PC-9 (cell line): ENCODE results near the gene TMEM273. TPM values are rescaled to one million over a fixed set of nuclear protein-coding genes. Genes with fewer than 3 reads are reported as not detected.

Source experiments
- BruUV-seq: library from RNA; stranded (reverse); fragments of 400-500 nt; replicated peaks from 2 replicates; lab custom pipeline; 2021; lab: Mats Ljungman, UMichigan
- CTCF ChIA-PET: fragments of 300-600 bp; sonication (Branson Sonifier 250); formaldehyde crosslinking; loops from one replicate; lab custom pipeline; 2022; ENCODE audit warnings: antibody characterized with exemption; lab: Charles Lee
- POLR2A ChIA-PET: fragments of 300-600 bp; sonication (Branson Sonifier 250); formaldehyde crosslinking; loops from one replicate; lab custom pipeline; 2022; ENCODE audit warnings: antibody characterized with exemption; ENCODE audit not compliant: unreplicated experiment; lab: Charles Lee
- DNase-seq, 2 experiments: peaks; one replicate each; pipeline versions ENCODE4 v3.0.0 to v3.0.0-alpha.2; 2015 to 2022; ENCODE audit warnings: mixed read lengths in 1 of 2
- H2AFZ ChIP-seq: fragments of 200-600 bp; sonication (generic); 2 replicates; pipeline ENCODE4 v1.8.1; 2017; ENCODE audit warnings: antibody characterized with exemption
- H3F3A ChIP-seq: fragments of 200-600 bp; sonication (generic); 2 replicates; pipeline ENCODE4 v1.8.1; 2017; ENCODE audit warnings: antibody characterized with exemption, mild to moderate bottlenecking, low read depth; ENCODE audit not compliant: insufficient read depth
- H3K27ac ChIP-seq: fragments of 200-600 bp; sonication (generic); 2 replicates; pipeline ENCODE4 v1.6.1; 2016; ENCODE audit warnings: mixed run types
- H3K27me3 ChIP-seq: fragments of 200-600 bp; sonication (generic); 2 replicates; pipeline ENCODE4 v1.6.1; 2016; ENCODE audit warnings: low read depth, mixed run types; ENCODE audit not compliant: insufficient read depth
- H3K36me3 ChIP-seq: fragments of 200-600 bp; sonication (generic); 2 replicates; pipeline ENCODE4 v1.6.1; 2016; ENCODE audit warnings: low read depth, mixed run types
- H3K4me1 ChIP-seq: fragments of 200-600 bp; sonication (generic); replicated peaks from 2 replicates; pipeline ENCODE4 v1.6.1; 2016; ENCODE audit warnings: mixed run types; ENCODE audit not compliant: insufficient read depth
- H3K4me2 ChIP-seq: fragments of 200-600 bp; sonication (generic); 2 replicates; pipeline ENCODE4 v1.6.1; 2017; ENCODE audit warnings: mixed run types
- H3K4me3 ChIP-seq: fragments of 200-600 bp; sonication (generic); 2 replicates; pipeline ENCODE4 v1.6.1; 2016; ENCODE audit warnings: mixed run types
- H3K79me2 ChIP-seq: fragments of 200-600 bp; sonication (generic); 2 replicates; pipeline ENCODE4 v1.6.1; 2017; ENCODE audit warnings: low read depth, mixed run types
- H3K9me2 ChIP-seq: fragments of 200-600 bp; sonication (generic); 2 replicates; pipeline ENCODE4 v1.8.1; 2017; ENCODE audit warnings: mild to moderate bottlenecking; ENCODE audit not compliant: insufficient read depth
- H3K9me3 ChIP-seq: fragments of 200-600 bp; sonication (generic); 2 replicates; pipeline ENCODE4 v1.8.1; 2016; ENCODE audit warnings: low read depth; ENCODE audit not compliant: insufficient read depth
- H4K20me1 ChIP-seq: fragments of 200-600 bp; sonication (generic); 2 replicates; pipeline ENCODE4 v1.8.1; 2017; ENCODE audit not compliant: insufficient read depth
- EZH2 ChIP-seq: fragments of 200-600 bp; sonication (generic); IDR thresholded peaks from 2 replicates; pipeline ENCODE4 v1.8.0; 2017; ENCODE audit warnings: antibody characterized with exemption, low read depth
- intact Hi-C: fragments of 100-400 bp; cut with micrococcal nuclease; formaldehyde crosslinking; loops from one replicate; pipeline ENCODE4 v1.10.0; 2022; ENCODE audit not compliant: unreplicated experiment
- total RNA-seq: library from RNA; stranded (reverse); gene quantifications from 2 replicates; pipeline ENCODE4 v1.2.3, GENCODE V29; 2021
- TF ChIP-seq, protein P1 (sequence below): fragments of 200-600 bp; sonication (generic); conservative IDR thresholded peaks from 2 replicates; pipeline ENCODE4 v1.6.1; 2017; ENCODE audit warnings: mixed run types, antibody characterized with exemption, mild to moderate bottlenecking, moderate library complexity

TMEM273 gene
- total RNA-seq, 1 experiment from 2014 or later = 0.26 TPM

DNA sequence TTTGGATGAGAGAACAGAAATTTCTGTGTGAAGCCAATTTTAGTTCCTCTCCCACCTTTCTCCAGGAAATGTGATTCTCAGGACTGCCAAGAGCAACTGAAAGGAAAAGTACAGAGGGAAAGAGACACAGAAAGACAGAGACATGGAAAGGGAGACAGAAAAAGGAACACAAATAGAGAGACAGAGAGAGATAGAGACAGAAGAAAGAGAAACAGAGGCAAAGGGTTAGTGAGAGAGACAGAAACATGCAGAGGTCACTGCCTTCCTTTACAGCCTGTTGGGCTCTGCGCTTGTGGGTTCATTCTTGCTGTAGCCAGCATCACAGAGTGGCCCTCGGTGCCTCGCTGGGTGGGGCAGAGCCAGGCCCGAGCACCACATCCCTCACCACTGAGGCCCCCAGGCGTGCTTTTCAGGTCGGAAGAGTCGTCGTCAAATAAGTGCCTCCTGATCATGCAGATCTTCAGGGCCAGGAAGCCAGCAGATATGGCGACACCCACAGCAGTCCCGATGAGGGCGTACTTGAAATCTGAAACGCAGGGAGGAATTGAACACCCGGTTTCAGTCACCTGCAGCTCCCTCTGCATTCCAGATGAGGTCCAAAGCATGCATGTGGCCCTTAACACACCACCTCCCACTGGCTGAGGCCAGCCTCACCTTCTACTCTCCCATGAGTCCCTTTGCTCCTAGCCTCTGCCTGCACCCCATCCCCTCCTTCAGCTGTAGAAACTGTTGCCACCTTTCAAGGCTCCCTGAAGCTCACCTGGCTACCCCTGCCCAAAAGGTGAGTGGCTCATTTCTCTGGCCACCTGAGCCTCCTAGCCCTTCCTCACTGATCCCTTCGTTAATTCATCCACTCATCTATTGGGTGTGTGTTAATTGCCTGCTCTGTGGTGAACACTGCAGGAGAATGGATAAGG lies 21.4 kb downstream of the TMEM273 start:
- no peak overlapping the region for H2AFZ ChIP-seq
- no peak overlapping the region for H3K27ac ChIP-seq
- no peak overlapping the region for H3K4me2 ChIP-seq
- no peaks in the 10 kb centered on the region for H4K20me1 ChIP-seq
- no peaks in the 10 kb centered on the region for H3K9me3 ChIP-seq
- no peak for DNase-seq
- no peaks in the 10 kb centered on the region for H3K4me1 ChIP-seq
- ChIA-PET POLR2A (no interaction called here), CTCF (no interaction called here)
- H3K27me3 ChIP-seq = no peaks in the 10 kb centered on the region
- intact Hi-C loops = no loop called here
- no TSS peak for BruUV-seq
- H3K79me2 ChIP-seq = no peaks in the 10 kb centered on the region
- no peaks in the 10 kb centered on the region for H3K36me3 ChIP-seq
- H3K9me2 ChIP-seq = no peaks in the 10 kb centered on the region
- TF ChIP-seq EZH2 = no peak
- TF ChIP-seq, protein P1, sequence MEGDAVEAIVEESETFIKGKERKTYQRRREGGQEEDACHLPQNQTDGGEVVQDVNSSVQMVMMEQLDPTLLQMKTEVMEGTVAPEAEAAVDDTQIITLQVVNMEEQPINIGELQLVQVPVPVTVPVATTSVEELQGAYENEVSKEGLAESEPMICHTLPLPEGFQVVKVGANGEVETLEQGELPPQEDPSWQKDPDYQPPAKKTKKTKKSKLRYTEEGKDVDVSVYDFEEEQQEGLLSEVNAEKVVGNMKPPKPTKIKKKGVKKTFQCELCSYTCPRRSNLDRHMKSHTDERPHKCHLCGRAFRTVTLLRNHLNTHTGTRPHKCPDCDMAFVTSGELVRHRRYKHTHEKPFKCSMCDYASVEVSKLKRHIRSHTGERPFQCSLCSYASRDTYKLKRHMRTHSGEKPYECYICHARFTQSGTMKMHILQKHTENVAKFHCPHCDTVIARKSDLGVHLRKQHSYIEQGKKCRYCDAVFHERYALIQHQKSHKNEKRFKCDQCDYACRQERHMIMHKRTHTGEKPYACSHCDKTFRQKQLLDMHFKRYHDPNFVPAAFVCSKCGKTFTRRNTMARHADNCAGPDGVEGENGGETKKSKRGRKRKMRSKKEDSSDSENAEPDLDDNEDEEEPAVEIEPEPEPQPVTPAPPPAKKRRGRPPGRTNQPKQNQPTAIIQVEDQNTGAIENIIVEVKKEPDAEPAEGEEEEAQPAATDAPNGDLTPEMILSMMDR = no peak
- no peak overlapping the region for H3K4me3 ChIP-seq
- H3F3A ChIP-seq = no peaks in the 10 kb centered on the region

DNA sequence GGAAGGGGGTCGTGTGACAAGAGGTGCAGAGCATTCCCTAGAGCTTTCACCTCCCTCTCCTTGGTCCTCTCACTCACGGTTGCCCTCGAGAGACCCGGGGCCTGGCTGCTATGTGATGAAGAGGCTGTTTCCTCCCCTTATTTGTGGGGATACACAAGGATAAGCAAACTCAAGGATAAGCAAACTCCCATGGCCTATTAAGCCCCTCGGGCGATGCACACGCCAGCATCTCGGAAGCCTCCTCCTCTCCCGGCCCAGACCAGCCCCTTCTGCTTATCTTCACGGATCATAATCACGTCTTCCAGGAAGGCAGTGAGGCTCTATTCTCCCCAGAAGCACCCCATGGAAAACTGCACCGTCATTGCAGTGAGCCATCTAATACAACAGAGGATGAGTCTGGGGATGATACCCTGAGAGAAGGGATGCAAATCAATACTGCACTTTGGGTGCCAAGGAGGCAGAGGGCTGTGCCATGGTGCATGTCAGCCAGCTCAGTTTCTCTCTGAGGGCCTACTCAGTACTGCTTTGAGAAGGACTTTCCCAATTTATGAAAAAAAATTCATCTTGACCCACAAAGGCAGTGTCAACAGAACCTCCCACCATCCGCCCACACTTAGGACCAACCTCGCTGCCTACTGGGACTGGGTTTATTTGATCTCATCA lies 22.2 kb downstream of the TMEM273 start:
- no peaks in the 10 kb centered on the region for H3K4me1 ChIP-seq
- no peaks in the 10 kb centered on the region for H3K9me3 ChIP-seq
- H4K20me1 ChIP-seq = no peaks in the 10 kb centered on the region
- no peak overlapping the region for H3K4me2 ChIP-seq
- intact Hi-C loops = no loop called here
- no peaks in the 10 kb centered on the region for H3K36me3 ChIP-seq
- no peak overlapping the region for H2AFZ ChIP-seq
- no peak overlapping the region for H3K4me3 ChIP-seq
- no peaks in the 10 kb centered on the region for H3F3A ChIP-seq
- DNase-seq = no peak
- H3K79me2 ChIP-seq = no peaks in the 10 kb centered on the region
- no peaks in the 10 kb centered on the region for H3K27me3 ChIP-seq
- CTCF ChIA-PET = no interaction called here
- H3K27ac ChIP-seq = no peak overlapping the region
- H3K9me2 ChIP-seq = no peaks in the 10 kb centered on the region
- TF ChIP-seq EZH2 = no peak
- TF ChIP-seq, protein P1 = no peak
- BruUV-seq = no TSS peak
- POLR2A ChIA-PET = no interaction called here

DNA sequence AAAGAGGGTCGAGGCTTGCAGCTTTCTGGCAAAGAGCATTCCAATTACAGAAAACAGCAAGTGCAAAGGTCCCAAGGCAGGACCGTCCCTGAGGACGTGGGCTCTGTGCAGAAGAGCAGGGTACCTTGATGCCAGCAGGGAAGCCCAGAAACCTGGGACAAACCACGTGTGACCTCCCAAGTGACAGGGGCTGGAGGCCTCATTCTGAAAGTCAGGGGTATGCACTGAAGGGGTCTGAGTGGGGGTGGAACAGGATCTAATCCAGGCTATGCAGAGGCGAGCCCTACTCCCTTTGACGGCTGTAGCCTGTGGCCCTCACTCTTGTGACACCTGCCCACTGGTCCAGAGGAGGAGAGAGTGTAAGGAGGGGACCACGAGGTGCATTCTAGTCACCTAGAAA lies 22.9 kb downstream of the TMEM273 start:
- TF ChIP-seq, protein P1 = no peak
- BruUV-seq = no TSS peak
- Histone ChIP-seq H3K4me1 (no peaks in the 10 kb centered on the region), H4K20me1 (no peaks in the 10 kb centered on the region), H3F3A (no peaks in the 10 kb centered on the region), H3K9me3 (no peaks in the 10 kb centered on the region), H3K4me2 (no peak overlapping the region), H3K27ac (no peak overlapping the region), H3K9me2 (no peaks in the 10 kb centered on the region), H3K27me3 (no peaks in the 10 kb centered on the region), H2AFZ (no peak overlapping the region), H3K79me2 (no peaks in the 10 kb centered on the region), H3K4me3 (no peak overlapping the region), H3K36me3 (no peaks in the 10 kb centered on the region)
- CTCF ChIA-PET = no interaction called here
- POLR2A ChIA-PET = no interaction called here
- no peak for DNase-seq
- intact Hi-C loops = no loop called here
